DND-41 (cell line): Measurements from ENCODE around the gene ITPR1.

Source experiments
- EZH2 ChIP-seq: IDR thresholded peaks from 3 replicates; pipeline ENCODE4 v1.6.1; 2012; ENCODE audit warnings: borderline replicate concordance, low read depth, mild to moderate bottlenecking, moderate library complexity, low read length, inconsistent platforms; ENCODE audit not compliant: severe bottlenecking
- TF ChIP-seq, protein P1 (sequence below): IDR thresholded peaks from 2 replicates; pipeline ENCODE4 v1.5.1; 2012; ENCODE audit warnings: borderline replicate concordance, low read length, moderate library complexity, mild to moderate bottlenecking; ENCODE audit not compliant: poor library complexity, severe bottlenecking; ENCODE audit errors: extremely low read depth

DNA sequence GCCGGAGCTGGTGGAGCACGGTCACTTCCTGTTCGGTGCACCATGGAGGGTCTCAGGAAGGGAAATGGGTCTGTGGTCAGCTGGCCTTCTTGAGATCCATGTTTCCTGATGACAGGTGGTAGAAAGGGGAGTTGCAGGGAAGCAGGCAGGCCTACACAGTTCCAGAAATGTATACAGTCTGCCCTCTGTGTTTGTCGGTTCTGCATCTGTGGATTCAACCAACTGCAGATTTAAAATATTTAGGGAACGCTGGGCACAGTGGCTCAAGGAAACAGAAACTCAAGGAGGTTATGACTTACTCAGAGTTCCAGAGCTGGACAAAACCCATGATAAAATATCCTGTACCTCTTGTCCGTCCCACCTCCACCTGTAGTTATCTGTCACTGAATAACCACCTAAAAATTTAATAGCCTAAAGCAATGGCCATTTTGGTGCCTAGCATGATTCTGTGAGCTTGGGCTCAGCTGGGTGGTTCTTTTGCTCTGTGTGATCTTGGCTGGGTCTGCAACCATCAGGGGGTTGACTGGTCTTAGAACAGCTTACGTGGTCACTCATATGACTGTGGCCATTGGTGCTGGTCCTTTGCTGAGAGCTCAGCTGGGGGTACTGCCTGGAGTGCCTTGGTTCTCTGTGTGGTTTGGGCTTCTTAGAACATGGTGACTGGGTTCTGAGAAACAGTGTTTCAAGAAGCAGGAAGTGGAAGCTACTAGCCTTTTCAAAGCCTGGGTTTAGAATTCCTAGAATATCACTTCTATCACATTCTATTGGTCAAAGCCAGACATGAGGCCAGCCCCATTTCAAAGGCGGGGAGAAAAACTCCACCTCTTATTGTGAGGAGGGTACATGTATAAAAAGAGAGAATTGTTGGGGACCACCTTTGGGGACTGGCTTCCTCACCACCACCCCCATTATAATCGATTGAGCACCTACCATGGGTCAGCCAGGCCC is 246.4 kb downstream of the ITPR1 start:
- TF ChIP-seq, protein P1, sequence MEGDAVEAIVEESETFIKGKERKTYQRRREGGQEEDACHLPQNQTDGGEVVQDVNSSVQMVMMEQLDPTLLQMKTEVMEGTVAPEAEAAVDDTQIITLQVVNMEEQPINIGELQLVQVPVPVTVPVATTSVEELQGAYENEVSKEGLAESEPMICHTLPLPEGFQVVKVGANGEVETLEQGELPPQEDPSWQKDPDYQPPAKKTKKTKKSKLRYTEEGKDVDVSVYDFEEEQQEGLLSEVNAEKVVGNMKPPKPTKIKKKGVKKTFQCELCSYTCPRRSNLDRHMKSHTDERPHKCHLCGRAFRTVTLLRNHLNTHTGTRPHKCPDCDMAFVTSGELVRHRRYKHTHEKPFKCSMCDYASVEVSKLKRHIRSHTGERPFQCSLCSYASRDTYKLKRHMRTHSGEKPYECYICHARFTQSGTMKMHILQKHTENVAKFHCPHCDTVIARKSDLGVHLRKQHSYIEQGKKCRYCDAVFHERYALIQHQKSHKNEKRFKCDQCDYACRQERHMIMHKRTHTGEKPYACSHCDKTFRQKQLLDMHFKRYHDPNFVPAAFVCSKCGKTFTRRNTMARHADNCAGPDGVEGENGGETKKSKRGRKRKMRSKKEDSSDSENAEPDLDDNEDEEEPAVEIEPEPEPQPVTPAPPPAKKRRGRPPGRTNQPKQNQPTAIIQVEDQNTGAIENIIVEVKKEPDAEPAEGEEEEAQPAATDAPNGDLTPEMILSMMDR, result no peak
- no peak for TF ChIP-seq EZH2
